ENCODE data around the gene MICALL1.

GRCh38 chr22:37972527-37972926 is 66.4 kb downstream of the MICALL1 start:
- TF ChIP-seq CTCF (IDR thresholded peaks at IDR 0.05) (no peak), KDM1A (IDR thresholded peaks at IDR 0.05; ENCODE audit: low read depth) (no peak), POLR2A (IDR thresholded peaks at IDR 0.05; ENCODE audit: low read length) (no peak), CEBPB (IDR thresholded peaks at IDR 0.05) (no peak), RCOR1 (IDR thresholded peaks at IDR 0.05; ENCODE audit: low read depth, low read length) (no peak), MAX (IDR thresholded peaks at IDR 0.05) (no peak), HMGXB4 (CRISPR knock-in tag; IDR thresholded peaks at IDR 0.05; ENCODE audit: borderline replicate concordance) (no peak), BHLHE40 (IDR thresholded peaks at IDR 0.05; ENCODE audit: low read depth, low read length) (no peak), MYC (IDR thresholded peaks at IDR 0.05; ENCODE audit: borderline replicate concordance, low read length) (no peak), KDM5A (IDR thresholded peaks at IDR 0.05) (no peak), MAFK (IDR thresholded peaks at IDR 0.05; ENCODE audit: partially characterized antibody) (no peak), HDAC2 (IDR thresholded peaks at IDR 0.05) (no peak), REST (IDR thresholded peaks at IDR 0.05) (no peak), HOXA7 (CRISPR knock-in tag; IDR thresholded peaks at IDR 0.05) (no peak)

Data from A549 (cell line).